ENCODE results near the gene PCDHGA9. TPM values are rescaled to one million over a fixed set of nuclear protein-coding genes. Genes with fewer than 3 reads are reported as not detected.
"Not testable (repeated sequence)": the region's sequence is repeated elsewhere in the genome, so short reads cannot be mapped to it uniquely, and the experiment has no call there.

Gene PCDHGA9
- total RNA-seq, 1 donor from 2014 or later = 1.5 TPM

- Mint-ChIP-seq H3K27ac (no peak overlapping the region), H3K27me3 (no peaks in the 10 kb centered on the region), H3K4me1 (ENCODE audit: low read depth) (peaks cover 2% of the 10 kb centered on the region), H3K9me3 (ENCODE audit: low read depth) (peaks cover 48% of the 10 kb centered on the region), H3K4me3 (ENCODE audit: low read depth) (no peak overlapping the region), H3K36me3 (ENCODE audit: insufficient read depth) (peaks cover 62% of the 10 kb centered on the region)
- no peak for TF ChIP-seq CTCF (IDR thresholded peaks at IDR 0.05; ENCODE audit: unreplicated experiment)
- DNase-seq (ENCODE audit: low spot score, unreplicated experiment) = no peak
These were observed 9.0 kb downstream of the PCDHGA9 start for GRCh38 chr5:141411575-141411974.

GRCh38 chr5:141412854-141413539 lies 10.4 kb downstream of the PCDHGA9 start, which contains the start of gene PCDHGA10:
TSS of gene PCDHGA10 (plus strand) at chr5:141412987. CDS start at chr5:141413176, 189 bp downstream.
- peaks cover 63% of the 10 kb centered on the region for H3K36me3 Mint-ChIP-seq (ENCODE audit: insufficient read depth)
- peak; percentile 68 for TF ChIP-seq CTCF (IDR thresholded peaks at IDR 0.05; ENCODE audit: unreplicated experiment)
- DNase-seq (ENCODE audit: low spot score, unreplicated experiment) = no peak
- no peaks in the 10 kb centered on the region for H3K27me3 Mint-ChIP-seq
- peak within 1 kb of the TSS; percentile 96 for H3K27ac Mint-ChIP-seq
- peaks cover 2% of the 10 kb centered on the region for H3K4me1 Mint-ChIP-seq (ENCODE audit: low read depth)
- peaks cover 45% of the 10 kb centered on the region for H3K9me3 Mint-ChIP-seq (ENCODE audit: low read depth)
- peak within 1 kb of the TSS; percentile 80 for H3K4me3 Mint-ChIP-seq (ENCODE audit: low read depth)

GRCh38 chr5:141413540-141414069 lies 11.0 kb downstream of the PCDHGA9 start:
- peaks cover 66% of the 10 kb centered on the region for H3K36me3 Mint-ChIP-seq (ENCODE audit: insufficient read depth)
- H3K4me3 Mint-ChIP-seq (ENCODE audit: low read depth) = peak overlapping the region; percentile 80
- no peaks in the 10 kb centered on the region for H3K27me3 Mint-ChIP-seq
- H3K4me1 Mint-ChIP-seq (ENCODE audit: low read depth) = no peaks in the 10 kb centered on the region
- peaks cover 48% of the 10 kb centered on the region for H3K9me3 Mint-ChIP-seq (ENCODE audit: low read depth)
- TF ChIP-seq CTCF (IDR thresholded peaks at IDR 0.05; ENCODE audit: unreplicated experiment) = no peak
- DNase-seq (ENCODE audit: low spot score, unreplicated experiment) = no peak
- H3K27ac Mint-ChIP-seq = peak overlapping the region; percentile 96

GRCh38 chr5:141414548-141415274 lies 12.1 kb downstream of the PCDHGA9 start:
- peaks cover 45% of the 10 kb centered on the region for H3K9me3 Mint-ChIP-seq (ENCODE audit: low read depth)
- DNase-seq (ENCODE audit: low spot score, unreplicated experiment); H3K4me1 Mint-ChIP-seq (ENCODE audit: low read depth); H3K4me3 Mint-ChIP-seq (ENCODE audit: low read depth); H3K27me3 Mint-ChIP-seq: not testable (repeated sequence)
- H3K36me3 Mint-ChIP-seq (ENCODE audit: insufficient read depth) = peaks cover 63% of the 10 kb centered on the region
- peak overlapping the region; percentile 39 for H3K27ac Mint-ChIP-seq

GRCh38 chr5:141415275-141415618 lies 12.7 kb downstream of the PCDHGA9 start:
- Mint-ChIP-seq H3K36me3 (ENCODE audit: insufficient read depth) (peaks cover 65% of the 10 kb centered on the region), H3K9me3 (ENCODE audit: low read depth) (peaks cover 46% of the 10 kb centered on the region)
- H3K4me3 Mint-ChIP-seq (ENCODE audit: low read depth); H3K27me3 Mint-ChIP-seq; DNase-seq (ENCODE audit: low spot score, unreplicated experiment); H3K4me1 Mint-ChIP-seq (ENCODE audit: low read depth); H3K27ac Mint-ChIP-seq: not testable (repeated sequence)

GRCh38 chr5:141417494-141418172 lies 15.1 kb downstream of the PCDHGA9 start, which contains the start of gene PCDHGB7:
TSS of gene PCDHGB7 (plus strand) at chr5:141417677. CDS start at chr5:141417860, 183 bp downstream.
- not testable (repeated sequence) for H3K4me1 Mint-ChIP-seq (ENCODE audit: low read depth); DNase-seq (ENCODE audit: low spot score, unreplicated experiment); H3K27me3 Mint-ChIP-seq
- Mint-ChIP-seq H3K4me3 (ENCODE audit: low read depth) (peak within 1 kb of the TSS; percentile 62), H3K27ac (peak within 1 kb of the TSS; percentile 91), H3K9me3 (ENCODE audit: low read depth) (peaks cover 51% of the 10 kb centered on the region), H3K36me3 (ENCODE audit: insufficient read depth) (peaks cover 72% of the 10 kb centered on the region)
- TF ChIP-seq CTCF (IDR thresholded peaks at IDR 0.05; ENCODE audit: unreplicated experiment) = peak; percentile 25

All from progenitor cell of endocrine pancreas (in vitro differentiated cells).